ENCODE measurements around the gene CDC34. TPM values are rescaled to one million over a fixed set of nuclear protein-coding genes. Genes with fewer than 3 reads are reported as not detected.

The CDC34 gene
- polyA plus RNA-seq, 2 of the 4 experiments (the other 2 are of a cell fraction), result 37.4 to 62.6 TPM

DNA sequence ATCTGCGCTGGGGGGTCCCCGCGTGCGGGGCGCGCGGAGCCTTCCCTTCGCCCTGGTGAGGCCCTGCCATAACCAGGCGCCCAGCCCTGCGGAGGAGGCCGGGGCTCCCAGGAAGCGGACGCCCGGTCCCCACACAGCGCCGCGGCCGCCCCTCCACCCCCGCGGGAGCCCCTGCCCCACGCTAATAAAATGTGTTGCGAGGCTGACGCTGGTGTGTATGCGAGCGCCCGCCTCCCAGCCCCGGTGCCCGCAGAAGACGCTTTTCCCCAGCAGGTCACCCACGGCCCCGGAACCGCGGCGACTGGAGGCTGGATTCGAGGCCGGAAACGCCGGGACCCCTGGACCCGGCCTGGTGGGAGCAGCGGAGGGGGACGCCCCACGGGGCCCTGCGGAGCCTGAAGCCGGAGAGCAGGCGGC lies 12.1 kb upstream of the CDC34 start:
- ChIA-PET POLR2A (no interaction called here), CTCF (interaction anchor here (4.0 kb wide), 1 partner anchor 9 kb away, joined by 42 read pairs; no protein-coding TSS in a partner anchor)
- FAIRE-seq (no peak), ATAC-seq (no peak), DNase-seq (ENCODE audit: low read depth in 1 of 2, low spot score in 1 of 2) (no peak)
- Histone ChIP-seq H3K4me2 (no peak overlapping the region), H3K4me3 (no peak overlapping the region), H3K9me3 (no peaks in the 10 kb centered on the region), H3K27ac (no peak overlapping the region), H3K4me1 (peaks cover 13% of the 10 kb centered on the region; the same call in 2 of the 3 replicates)
- no peak for TF ChIP-seq ZNF302 (CRISPR knock-in tag; IDR thresholded peaks at IDR 0.05)
- TF ChIP-seq ESRRA (IDR thresholded peaks at IDR 0.05; ENCODE audit: borderline replicate concordance, low read length), result no peak
- no peak for TF ChIP-seq NR3C1 (IDR thresholded peaks at IDR 0.05)
- TF ChIP-seq, protein P1, sequence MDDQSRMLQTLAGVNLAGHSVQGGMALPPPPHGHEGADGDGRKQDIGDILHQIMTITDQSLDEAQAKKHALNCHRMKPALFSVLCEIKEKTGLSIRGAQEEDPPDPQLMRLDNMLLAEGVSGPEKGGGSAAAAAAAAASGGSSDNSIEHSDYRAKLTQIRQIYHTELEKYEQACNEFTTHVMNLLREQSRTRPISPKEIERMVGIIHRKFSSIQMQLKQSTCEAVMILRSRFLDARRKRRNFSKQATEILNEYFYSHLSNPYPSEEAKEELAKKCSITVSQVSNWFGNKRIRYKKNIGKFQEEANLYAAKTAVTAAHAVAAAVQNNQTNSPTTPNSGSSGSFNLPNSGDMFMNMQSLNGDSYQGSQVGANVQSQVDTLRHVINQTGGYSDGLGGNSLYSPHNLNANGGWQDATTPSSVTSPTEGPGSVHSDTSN (IDR thresholded peaks at IDR 0.05), result no peak
- TF ChIP-seq CHD4 (IDR thresholded peaks at IDR 0.05; ENCODE audit: borderline replicate concordance), result no peak
- TF ChIP-seq FOXS1 (CRISPR knock-in tag; IDR thresholded peaks at IDR 0.05), result no peak
- TF ChIP-seq SREBF2 (IDR thresholded peaks at IDR 0.05), result no peak
- no peak for TF ChIP-seq GATA3 (IDR thresholded peaks at IDR 0.05; ENCODE audit: borderline replicate concordance)
- TF ChIP-seq EHF (CRISPR knock-in tag; IDR thresholded peaks at IDR 0.05), result no peak
- TF ChIP-seq JUN (IDR thresholded peaks at IDR 0.05), result no peak
- TF ChIP-seq, protein P2, sequence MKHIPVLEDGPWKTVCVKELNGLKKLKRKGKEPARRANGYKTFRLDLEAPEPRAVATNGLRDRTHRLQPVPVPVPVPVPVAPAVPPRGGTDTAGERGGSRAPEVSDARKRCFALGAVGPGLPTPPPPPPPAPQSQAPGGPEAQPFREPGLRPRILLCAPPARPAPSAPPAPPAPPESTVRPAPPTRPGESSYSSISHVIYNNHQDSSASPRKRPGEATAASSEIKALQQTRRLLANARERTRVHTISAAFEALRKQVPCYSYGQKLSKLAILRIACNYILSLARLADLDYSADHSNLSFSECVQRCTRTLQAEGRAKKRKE (CRISPR knock-in tag; IDR thresholded peaks at IDR 0.05; ENCODE audit: low read depth), result no peak
- TF ChIP-seq, protein P3, sequence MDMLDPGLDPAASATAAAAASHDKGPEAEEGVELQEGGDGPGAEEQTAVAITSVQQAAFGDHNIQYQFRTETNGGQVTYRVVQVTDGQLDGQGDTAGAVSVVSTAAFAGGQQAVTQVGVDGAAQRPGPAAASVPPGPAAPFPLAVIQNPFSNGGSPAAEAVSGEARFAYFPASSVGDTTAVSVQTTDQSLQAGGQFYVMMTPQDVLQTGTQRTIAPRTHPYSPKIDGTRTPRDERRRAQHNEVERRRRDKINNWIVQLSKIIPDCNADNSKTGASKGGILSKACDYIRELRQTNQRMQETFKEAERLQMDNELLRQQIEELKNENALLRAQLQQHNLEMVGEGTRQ (IDR thresholded peaks at IDR 0.05), result no peak
- WGBS (ENCODE audit: missing lambda C conversion rate), result 95% methylated on average over 18 of the region's 45 CpGs

DNA sequence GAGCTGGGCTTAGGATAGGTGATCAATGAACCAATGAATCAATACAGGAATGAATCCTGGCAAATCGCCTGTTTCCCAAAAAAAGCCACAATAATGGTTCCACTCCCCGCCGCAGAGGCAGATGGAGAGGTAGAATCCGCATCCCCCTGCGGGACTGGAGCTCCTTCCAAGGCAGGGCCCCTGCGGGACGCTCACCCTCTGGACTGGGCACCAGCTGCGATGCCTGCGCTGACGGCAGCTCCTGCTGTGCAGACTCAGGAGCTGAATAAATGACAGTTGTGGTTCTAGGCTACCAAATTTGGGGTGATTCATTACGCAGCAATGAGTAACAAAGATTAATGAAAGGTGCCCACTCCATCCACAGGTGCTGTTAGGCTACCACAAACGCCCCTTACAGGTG lies 8.8 kb upstream of the CDC34 start:
- ChIA-PET CTCF (interaction anchor here (2.5 to 4.0 kb wide), 3 partner anchors 10 to 17 kb away, joined by 7 to 42 read pairs (median 13); no protein-coding TSS in a partner anchor), POLR2A (no interaction called here)
- no peak for FAIRE-seq
- TF ChIP-seq, protein P4, sequence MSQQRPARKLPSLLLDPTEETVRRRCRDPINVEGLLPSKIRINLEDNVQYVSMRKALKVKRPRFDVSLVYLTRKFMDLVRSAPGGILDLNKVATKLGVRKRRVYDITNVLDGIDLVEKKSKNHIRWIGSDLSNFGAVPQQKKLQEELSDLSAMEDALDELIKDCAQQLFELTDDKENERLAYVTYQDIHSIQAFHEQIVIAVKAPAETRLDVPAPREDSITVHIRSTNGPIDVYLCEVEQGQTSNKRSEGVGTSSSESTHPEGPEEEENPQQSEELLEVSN (IDR thresholded peaks at IDR 0.05; ENCODE audit: borderline replicate concordance, low read depth), result no peak
- TF ChIP-seq RFX5 (IDR thresholded peaks at IDR 0.05), result no peak
- TF ChIP-seq POLR2A (IDR thresholded peaks at IDR 0.05; ENCODE audit: low read length), result no peak
- no peaks in the 10 kb centered on the region for H3K9me3 ChIP-seq
- H3K27ac ChIP-seq, result no peak overlapping the region
- no peak for ATAC-seq
- H3K4me3 ChIP-seq, result no peak overlapping the region
- DNase-seq (ENCODE audit: low read depth in 1 of 2, low spot score in 1 of 2), result no peak
- peaks cover 10% of the 10 kb centered on the region; the same call in 2 of the 3 replicates for H3K4me1 ChIP-seq
- no peak overlapping the region for H3K4me2 ChIP-seq
- WGBS (ENCODE audit: missing lambda C conversion rate), result 92% methylated on average over 9 of the region's 12 CpGs

DNA sequence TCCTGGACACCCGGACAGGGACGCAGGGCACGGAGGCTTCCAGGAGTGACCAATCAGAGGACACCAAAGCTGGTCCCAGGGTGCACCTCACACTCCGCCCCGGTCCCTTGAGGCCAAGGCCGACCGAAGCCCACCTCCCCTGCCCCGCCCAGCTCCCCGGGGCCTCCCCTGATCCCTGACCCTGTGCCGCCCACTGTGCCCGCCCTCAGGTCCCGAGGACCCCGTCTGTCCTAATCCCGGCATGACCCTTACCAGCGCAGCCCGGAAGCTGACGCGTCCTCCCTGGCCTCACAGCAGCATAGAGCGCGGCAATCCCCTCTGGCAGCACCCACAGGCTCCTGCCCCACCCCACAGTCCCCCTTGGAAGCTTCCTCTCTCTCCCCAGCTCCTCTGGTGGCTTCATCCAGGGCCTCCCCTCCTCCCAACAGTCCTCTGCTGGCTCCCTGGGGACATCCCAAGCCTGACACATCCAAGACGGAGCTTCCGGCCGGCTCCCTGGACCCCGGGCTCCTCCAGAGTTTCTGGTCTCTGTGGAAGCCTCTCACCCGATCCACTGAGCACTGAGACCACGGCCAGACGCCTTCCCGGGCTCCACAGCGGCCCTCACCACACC lies 7.4 kb upstream of the CDC34 start:
- ChIA-PET CTCF (interaction anchor here (1.4 to 2.4 kb wide), 3 partner anchors 9 to 18 kb away, joined by 3 to 20 read pairs (median 6); no protein-coding TSS in a partner anchor), POLR2A (interaction anchor here (1.1 kb wide), 1 partner anchor 14 kb away, joined by 3 read pairs; no protein-coding TSS in a partner anchor)
- ATAC-seq (peak; percentile 70 to 71), DNase-seq (ENCODE audit: low read depth in 1 of 2, low spot score in 1 of 2) (no peak), FAIRE-seq (no peak)
- Histone ChIP-seq H3K4me2 (peak overlapping the region; percentile 53), H3K27ac (peak overlapping the region in 1 of 2 experiments; percentile 79; a peak in 3 of 6 replicates), H3K9me3 (no peaks in the 10 kb centered on the region), H3K4me1 (peaks cover 11% of the 10 kb centered on the region; the same call in 1 of the 3 replicates), H3K4me3 (no peak overlapping the region)
- WGBS (ENCODE audit: missing lambda C conversion rate), result 58% methylated on average over 20 of the region's 29 CpGs
- TF ChIP-seq NPAS2 (CRISPR knock-in tag; IDR thresholded peaks at IDR 0.05; ENCODE audit: borderline replicate concordance) (no peak), TFCP2L1 (CRISPR knock-in tag; IDR thresholded peaks at IDR 0.05) (no peak), JUN (IDR thresholded peaks at IDR 0.05) (no peak), ZSCAN20 (CRISPR knock-in tag; IDR thresholded peaks at IDR 0.05) (no peak), HOXA7 (CRISPR knock-in tag; IDR thresholded peaks at IDR 0.05) (no peak), KDM1A (IDR thresholded peaks at IDR 0.05; ENCODE audit: low read depth) (no peak), ESRRA (IDR thresholded peaks at IDR 0.05; ENCODE audit: borderline replicate concordance, low read length) (no peak)
- TF ChIP-seq, protein P5, sequence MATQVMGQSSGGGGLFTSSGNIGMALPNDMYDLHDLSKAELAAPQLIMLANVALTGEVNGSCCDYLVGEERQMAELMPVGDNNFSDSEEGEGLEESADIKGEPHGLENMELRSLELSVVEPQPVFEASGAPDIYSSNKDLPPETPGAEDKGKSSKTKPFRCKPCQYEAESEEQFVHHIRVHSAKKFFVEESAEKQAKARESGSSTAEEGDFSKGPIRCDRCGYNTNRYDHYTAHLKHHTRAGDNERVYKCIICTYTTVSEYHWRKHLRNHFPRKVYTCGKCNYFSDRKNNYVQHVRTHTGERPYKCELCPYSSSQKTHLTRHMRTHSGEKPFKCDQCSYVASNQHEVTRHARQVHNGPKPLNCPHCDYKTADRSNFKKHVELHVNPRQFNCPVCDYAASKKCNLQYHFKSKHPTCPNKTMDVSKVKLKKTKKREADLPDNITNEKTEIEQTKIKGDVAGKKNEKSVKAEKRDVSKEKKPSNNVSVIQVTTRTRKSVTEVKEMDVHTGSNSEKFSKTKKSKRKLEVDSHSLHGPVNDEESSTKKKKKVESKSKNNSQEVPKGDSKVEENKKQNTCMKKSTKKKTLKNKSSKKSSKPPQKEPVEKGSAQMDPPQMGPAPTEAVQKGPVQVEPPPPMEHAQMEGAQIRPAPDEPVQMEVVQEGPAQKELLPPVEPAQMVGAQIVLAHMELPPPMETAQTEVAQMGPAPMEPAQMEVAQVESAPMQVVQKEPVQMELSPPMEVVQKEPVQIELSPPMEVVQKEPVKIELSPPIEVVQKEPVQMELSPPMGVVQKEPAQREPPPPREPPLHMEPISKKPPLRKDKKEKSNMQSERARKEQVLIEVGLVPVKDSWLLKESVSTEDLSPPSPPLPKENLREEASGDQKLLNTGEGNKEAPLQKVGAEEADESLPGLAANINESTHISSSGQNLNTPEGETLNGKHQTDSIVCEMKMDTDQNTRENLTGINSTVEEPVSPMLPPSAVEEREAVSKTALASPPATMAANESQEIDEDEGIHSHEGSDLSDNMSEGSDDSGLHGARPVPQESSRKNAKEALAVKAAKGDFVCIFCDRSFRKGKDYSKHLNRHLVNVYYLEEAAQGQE (IDR thresholded peaks at IDR 0.05), result no peak
- TF ChIP-seq, protein P6, sequence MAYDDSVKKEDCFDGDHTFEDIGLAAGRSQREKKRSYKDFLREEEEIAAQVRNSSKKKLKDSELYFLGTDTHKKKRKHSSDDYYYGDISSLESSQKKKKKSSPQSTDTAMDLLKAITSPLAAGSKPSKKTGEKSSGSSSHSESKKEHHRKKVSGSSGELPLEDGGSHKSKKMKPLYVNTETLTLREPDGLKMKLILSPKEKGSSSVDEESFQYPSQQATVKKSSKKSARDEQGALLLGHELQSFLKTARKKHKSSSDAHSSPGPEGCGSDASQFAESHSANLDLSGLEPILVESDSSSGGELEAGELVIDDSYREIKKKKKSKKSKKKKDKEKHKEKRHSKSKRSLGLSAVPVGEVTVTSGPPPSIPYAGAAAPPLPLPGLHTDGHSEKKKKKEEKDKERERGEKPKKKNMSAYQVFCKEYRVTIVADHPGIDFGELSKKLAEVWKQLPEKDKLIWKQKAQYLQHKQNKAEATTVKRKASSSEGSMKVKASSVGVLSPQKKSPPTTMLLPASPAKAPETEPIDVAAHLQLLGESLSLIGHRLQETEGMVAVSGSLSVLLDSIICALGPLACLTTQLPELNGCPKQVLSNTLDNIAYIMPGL (CRISPR knock-in tag; IDR thresholded peaks at IDR 0.05; ENCODE audit: borderline replicate concordance), result no peak
- TF ChIP-seq, protein P7, sequence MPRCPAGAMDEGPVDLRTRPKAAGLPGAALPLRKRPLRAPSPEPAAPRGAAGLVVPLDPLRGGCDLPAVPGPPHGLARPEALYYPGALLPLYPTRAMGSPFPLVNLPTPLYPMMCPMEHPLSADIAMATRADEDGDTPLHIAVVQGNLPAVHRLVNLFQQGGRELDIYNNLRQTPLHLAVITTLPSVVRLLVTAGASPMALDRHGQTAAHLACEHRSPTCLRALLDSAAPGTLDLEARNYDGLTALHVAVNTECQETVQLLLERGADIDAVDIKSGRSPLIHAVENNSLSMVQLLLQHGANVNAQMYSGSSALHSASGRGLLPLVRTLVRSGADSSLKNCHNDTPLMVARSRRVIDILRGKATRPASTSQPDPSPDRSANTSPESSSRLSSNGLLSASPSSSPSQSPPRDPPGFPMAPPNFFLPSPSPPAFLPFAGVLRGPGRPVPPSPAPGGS (IDR thresholded peaks at IDR 0.05), result no peak
